Endodermal cell (in vitro differentiated cells): ENCODE data around the gene COL23A1. TPM values are rescaled to one million over a fixed set of nuclear protein-coding genes. Genes with fewer than 3 reads are reported as not detected.

Experiments used
- DNase-seq: peaks from one replicate; pipeline ENCODE4 v3.0.0-alpha.2; 2017
- H3K27ac ChIP-seq: 2 replicates; pipeline ENCODE4 v1.5.1; 2013; ENCODE audit warnings: mild to moderate bottlenecking, low read depth, low read length, moderate library complexity
- H3K27me3 ChIP-seq: 2 replicates; pipeline ENCODE4 v1.6.1; 2013; ENCODE audit warnings: mild to moderate bottlenecking, low read length, moderate library complexity; ENCODE audit not compliant: insufficient read depth, control insufficient read depth, poor library complexity, severe bottlenecking
- H3K36me3 ChIP-seq: 2 replicates; pipeline ENCODE4 v1.7.0; 2013; ENCODE audit warnings: mild to moderate bottlenecking, low read length, moderate library complexity; ENCODE audit not compliant: control insufficient read depth, insufficient read depth
- H3K4me1 ChIP-seq: one replicate; pipeline ENCODE4 v1.7.0; 2013; ENCODE audit warnings: low read length; ENCODE audit not compliant: control insufficient read depth, insufficient read depth
- H3K4me3 ChIP-seq: 2 replicates; pipeline ENCODE4 v1.5.1; 2013; ENCODE audit warnings: mild to moderate bottlenecking, low read length, moderate library complexity
- H3K9ac ChIP-seq: 2 replicates; pipeline ENCODE4 v1.6.1; 2013; ENCODE audit warnings: mild to moderate bottlenecking, low read length, moderate library complexity; ENCODE audit not compliant: poor library complexity, severe bottlenecking; ENCODE audit errors: extremely low read depth
- H3K9me3 ChIP-seq: 2 replicates; pipeline ENCODE4 v1.6.1; 2013; ENCODE audit warnings: mild to moderate bottlenecking, low read length, moderate library complexity; ENCODE audit not compliant: control insufficient read depth
- H3K27ac Mint-ChIP-seq: 2 replicates; pipeline ENCODE4 v1.8.0; 2020; ENCODE audit warnings: mixed read lengths
- H3K27me3 Mint-ChIP-seq: 2 replicates; pipeline ENCODE4 v1.8.0; 2021; ENCODE audit warnings: mild to moderate bottlenecking, mixed read lengths; ENCODE audit not compliant: insufficient read depth
- H3K36me3 Mint-ChIP-seq: 2 replicates; pipeline ENCODE4 v1.8.0; 2020; ENCODE audit warnings: low read depth, mixed read lengths
- H3K4me1 Mint-ChIP-seq: 2 replicates; pipeline ENCODE4 v1.8.0; 2020; ENCODE audit warnings: mixed read lengths
- H3K4me3 Mint-ChIP-seq: 2 replicates; pipeline ENCODE4 v1.8.0; 2020; ENCODE audit warnings: mild to moderate bottlenecking, moderate library complexity, mixed read lengths
- H3K9me3 Mint-ChIP-seq: 2 replicates; pipeline ENCODE4 v1.8.0; 2020; ENCODE audit warnings: mild to moderate bottlenecking, mixed read lengths
- WGBS, 2 experiments: methylation state at CpG; one replicate each; pipeline versions ENCODE4 v1.1.5 to v1.1.7; 2013; ENCODE audit warnings: missing lambda C conversion rate in 2 of 2, mixed read lengths in 1 of 2; ENCODE audit not compliant: insufficient coverage in 1 of 2, insufficient read length in 1 of 2; 5-methylcytosine and 5-hydroxymethylcytosine counted together
- total RNA-seq, 2 donors: library from RNA; stranded (reverse); fragmentation: NEBNext Ultra II Directional in 1 of 2; extraction: Animal tissue kit (Norgen Biotek cat#: 25700) in 1 of 2; gene quantifications; 2 replicates in 1 of 2; 3 replicates in 1 of 2; pipeline ENCODE4 v1.2.1, GENCODE V29; 2021
- TF ChIP-seq, protein P1 (sequence below): fragments of 200-600 bp; sonication (generic); conservative IDR thresholded peaks from 2 replicates; pipeline ENCODE4 v1.5.0; 2021; ENCODE audit warnings: antibody characterized with exemption, mild to moderate bottlenecking

The COL23A1 gene
- total RNA-seq, 2 donors from 2014 or later: 50.2 to 71.3 TPM

DNA sequence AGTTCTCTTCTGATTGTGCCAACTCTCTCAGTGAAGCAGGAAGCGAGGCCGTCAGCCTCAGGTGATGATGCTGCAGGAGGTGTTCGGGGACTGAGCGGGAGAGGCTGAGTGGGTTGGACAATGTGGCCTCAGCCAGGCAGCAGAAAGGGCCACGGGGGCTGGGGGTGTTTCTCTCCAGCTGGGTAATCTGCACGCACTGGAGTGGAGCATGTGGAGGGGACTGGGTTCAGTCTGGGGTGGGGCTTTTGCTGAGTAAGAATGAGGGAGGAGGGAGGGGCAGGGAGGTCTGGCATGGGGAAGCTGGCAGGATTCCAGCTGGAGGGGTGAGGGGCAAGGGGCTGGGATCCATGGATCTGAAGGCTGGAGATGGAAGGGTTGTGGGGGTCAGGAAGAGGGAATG, 296.8 kb downstream of the COL23A1 start:
- WGBS, 2 experiments: 84 to 87% methylated on average over 4 to 6 of the region's 6 CpGs
- Histone ChIP-seq H3K9ac (no peak overlapping the region), H3K4me1 (no peaks in the 10 kb centered on the region), H3K27me3 (no peaks in the 10 kb centered on the region), H3K27ac (no peak overlapping the region), H3K4me3 (no peak overlapping the region), H3K36me3 (no peaks in the 10 kb centered on the region), H3K9me3 (peaks cover 5% of the 10 kb centered on the region)
- Mint-ChIP-seq H3K36me3 (peaks cover 26% of the 10 kb centered on the region), H3K4me3 (no peak overlapping the region), H3K27ac (no peak overlapping the region), H3K9me3 (peaks cover 3% of the 10 kb centered on the region), H3K4me1 (peaks cover 2% of the 10 kb centered on the region), H3K27me3 (peaks cover 1% of the 10 kb centered on the region)
- TF ChIP-seq, protein P1, sequence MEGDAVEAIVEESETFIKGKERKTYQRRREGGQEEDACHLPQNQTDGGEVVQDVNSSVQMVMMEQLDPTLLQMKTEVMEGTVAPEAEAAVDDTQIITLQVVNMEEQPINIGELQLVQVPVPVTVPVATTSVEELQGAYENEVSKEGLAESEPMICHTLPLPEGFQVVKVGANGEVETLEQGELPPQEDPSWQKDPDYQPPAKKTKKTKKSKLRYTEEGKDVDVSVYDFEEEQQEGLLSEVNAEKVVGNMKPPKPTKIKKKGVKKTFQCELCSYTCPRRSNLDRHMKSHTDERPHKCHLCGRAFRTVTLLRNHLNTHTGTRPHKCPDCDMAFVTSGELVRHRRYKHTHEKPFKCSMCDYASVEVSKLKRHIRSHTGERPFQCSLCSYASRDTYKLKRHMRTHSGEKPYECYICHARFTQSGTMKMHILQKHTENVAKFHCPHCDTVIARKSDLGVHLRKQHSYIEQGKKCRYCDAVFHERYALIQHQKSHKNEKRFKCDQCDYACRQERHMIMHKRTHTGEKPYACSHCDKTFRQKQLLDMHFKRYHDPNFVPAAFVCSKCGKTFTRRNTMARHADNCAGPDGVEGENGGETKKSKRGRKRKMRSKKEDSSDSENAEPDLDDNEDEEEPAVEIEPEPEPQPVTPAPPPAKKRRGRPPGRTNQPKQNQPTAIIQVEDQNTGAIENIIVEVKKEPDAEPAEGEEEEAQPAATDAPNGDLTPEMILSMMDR: no peak
- peak; percentile 22 for DNase-seq

DNA sequence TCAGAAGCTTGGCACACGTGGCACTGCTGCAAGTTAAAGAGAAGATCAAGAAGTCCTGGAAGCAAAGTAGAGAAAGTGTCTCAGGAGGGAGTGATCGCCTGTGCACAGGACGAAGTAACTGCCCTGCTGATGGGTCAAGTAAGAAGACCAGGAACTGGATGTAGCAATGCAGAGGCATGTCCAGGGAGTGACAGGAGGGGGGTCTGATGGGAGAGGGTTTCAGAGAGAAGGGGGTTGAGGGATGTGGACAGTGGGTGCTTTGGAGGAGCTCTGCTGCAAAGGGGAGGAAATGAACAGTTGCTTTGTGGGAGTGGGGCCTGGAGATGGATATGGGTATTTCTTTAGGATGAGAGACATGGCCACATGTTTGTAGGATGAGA, 297.4 kb downstream of the COL23A1 start:
- Histone ChIP-seq H3K27me3 (no peaks in the 10 kb centered on the region), H3K9ac (no peak overlapping the region), H3K4me3 (no peak overlapping the region), H3K36me3 (no peaks in the 10 kb centered on the region), H3K27ac (no peak overlapping the region), H3K4me1 (no peaks in the 10 kb centered on the region), H3K9me3 (peaks cover 5% of the 10 kb centered on the region)
- peak overlapping the region; percentile 6 for H3K27ac Mint-ChIP-seq
- TF ChIP-seq, protein P1: no peak
- peaks cover 29% of the 10 kb centered on the region for H3K36me3 Mint-ChIP-seq
- 90 to 96% methylated on average over 3 of the region's 3 CpGs for WGBS, 2 experiments
- DNase-seq: no peak
- H3K4me1 Mint-ChIP-seq: peaks cover 2% of the 10 kb centered on the region
- H3K4me3 Mint-ChIP-seq: no peak overlapping the region
- peaks cover 3% of the 10 kb centered on the region for H3K9me3 Mint-ChIP-seq
- H3K27me3 Mint-ChIP-seq: peaks cover 1% of the 10 kb centered on the region

DNA sequence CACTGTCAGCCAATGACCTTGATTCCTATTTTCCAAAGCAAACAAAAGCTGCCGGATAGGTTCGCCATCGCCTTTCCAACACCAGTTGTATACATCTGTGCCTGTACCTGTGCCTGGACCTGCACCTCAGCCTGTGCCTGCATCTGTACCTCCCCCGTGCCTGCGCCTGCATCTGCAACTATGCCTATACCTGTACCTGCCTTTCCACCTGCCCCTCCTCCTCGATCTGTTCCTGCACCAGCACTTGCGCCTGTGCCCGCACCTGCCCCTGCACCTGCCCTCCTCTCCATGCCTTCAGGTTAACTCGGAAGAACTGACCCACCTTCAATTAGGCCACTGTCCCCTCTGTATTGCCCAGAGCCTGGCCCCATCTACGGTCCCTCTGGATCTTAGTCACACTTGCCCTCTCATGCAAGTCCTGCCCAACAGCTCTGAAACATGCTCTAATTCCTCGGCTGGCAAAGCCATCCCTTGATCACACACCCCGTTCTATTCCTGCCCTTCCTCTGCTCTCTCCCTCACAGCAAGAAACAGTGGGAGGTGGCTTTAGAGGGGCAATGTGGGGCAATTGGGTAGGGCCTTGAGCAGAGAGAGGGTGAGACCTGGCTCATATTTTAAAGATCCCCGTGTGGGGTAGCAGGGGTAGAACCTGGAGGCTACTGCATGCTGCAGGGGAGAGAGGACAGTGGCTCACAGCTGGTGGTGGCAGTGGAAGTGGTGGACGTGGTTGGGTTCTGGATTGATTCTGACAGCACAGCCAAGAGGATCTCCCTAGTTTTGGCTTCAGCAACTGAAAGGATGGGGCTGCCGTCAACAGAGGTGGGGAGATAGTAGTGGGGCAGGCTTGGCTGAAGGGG, 298.0 kb downstream of the COL23A1 start:
- Histone ChIP-seq H3K4me3 (no peak overlapping the region), H3K27me3 (no peaks in the 10 kb centered on the region), H3K36me3 (no peaks in the 10 kb centered on the region), H3K9me3 (peaks cover 5% of the 10 kb centered on the region), H3K9ac (no peak overlapping the region), H3K27ac (no peak overlapping the region), H3K4me1 (no peaks in the 10 kb centered on the region)
- peaks cover 31% of the 10 kb centered on the region for H3K36me3 Mint-ChIP-seq
- WGBS, 2 experiments: 92 to 97% methylated on average over 9 to 15 of the region's 15 CpGs
- no peak overlapping the region for H3K4me3 Mint-ChIP-seq
- peaks cover 1% of the 10 kb centered on the region for H3K27me3 Mint-ChIP-seq
- peaks cover 2% of the 10 kb centered on the region for H3K4me1 Mint-ChIP-seq
- TF ChIP-seq, protein P1: no peak
- peaks cover 3% of the 10 kb centered on the region for H3K9me3 Mint-ChIP-seq
- no peak overlapping the region for H3K27ac Mint-ChIP-seq
- DNase-seq: peak; percentile 30
